ENCODE data around the gene PLP2.

PLP2 gene

DNA sequence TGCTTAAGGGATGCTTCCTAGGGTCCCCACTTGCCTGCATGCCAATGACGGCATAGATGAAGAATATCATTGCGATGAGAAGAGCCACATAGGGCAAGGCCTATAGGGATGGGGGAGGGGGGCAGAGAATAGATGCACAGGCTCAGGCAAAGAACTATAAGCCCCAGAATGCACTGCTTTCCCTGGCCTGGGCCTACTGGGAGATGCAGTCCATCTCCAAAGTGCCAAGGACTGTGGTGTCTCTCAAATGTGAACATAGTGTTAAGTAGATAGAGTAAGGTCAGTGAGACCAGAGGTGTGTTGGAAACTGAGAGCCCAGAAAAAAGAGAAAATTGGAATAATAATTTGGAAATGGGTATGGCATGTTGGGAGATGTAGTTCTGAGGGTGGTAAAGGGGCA is 40.5 kb downstream of the PLP2 start:
- no peak for DNase-seq

GRCh38 chrX:49212861-49213260 is 41.2 kb downstream of the PLP2 start:
- no peak for DNase-seq

- no peak for DNase-seq
Measured at GRCh38 chrX:49214416-49214815, 42.7 kb downstream of the PLP2 start.

- DNase-seq: no peak
Measured at GRCh38 chrX:49214996-49215526, 43.4 kb downstream of the PLP2 start.

DNA sequence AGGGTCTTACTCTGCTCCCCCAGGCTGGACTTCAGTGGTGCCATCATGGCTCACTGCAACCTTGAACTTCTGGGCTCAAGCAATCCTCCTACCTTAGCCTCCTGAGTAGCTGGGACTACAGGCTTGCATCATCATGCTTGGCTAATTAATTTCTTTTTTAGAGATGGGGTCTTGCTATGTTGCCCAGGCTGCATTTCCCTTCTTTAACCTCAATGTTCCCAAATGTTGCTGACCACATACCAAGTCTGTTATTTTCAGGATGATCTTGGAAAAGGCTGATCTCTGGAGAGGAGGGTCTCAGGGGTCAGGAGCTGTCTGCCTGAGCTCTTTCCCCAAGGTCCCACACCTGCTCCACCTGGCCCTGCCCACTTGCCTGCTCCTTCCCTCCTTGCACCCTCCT is 48.4 kb downstream of the PLP2 start:
- DNase-seq: no peak

DNA sequence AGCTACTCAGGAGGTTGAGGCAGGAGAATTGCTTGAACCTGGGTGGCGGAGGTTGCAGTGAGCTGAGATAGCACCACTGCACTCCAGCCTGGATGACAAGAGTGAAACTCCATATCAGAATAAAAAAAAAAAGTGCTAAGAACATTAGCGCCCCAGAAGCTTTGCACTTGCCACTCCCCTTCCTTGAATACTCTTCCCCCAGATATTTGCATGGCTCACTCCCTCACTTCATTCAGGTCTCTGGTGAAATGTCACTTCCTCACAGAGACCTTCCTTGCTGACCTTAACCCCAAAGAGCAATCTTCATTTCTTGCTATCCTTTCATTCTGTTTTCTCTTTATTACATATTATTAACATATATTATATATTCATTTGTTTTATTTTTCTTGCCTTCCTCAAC is 50.2 kb downstream of the PLP2 start:
- no peak for DNase-seq

Data from activated gamma-delta T cell treated with Interleukin-2 at 50 U/mL for 16 hours (primary cell).